K562 (cell line): ENCODE data around the gene CHERP. TPM values are rescaled to one million over a fixed set of nuclear protein-coding genes. Genes with fewer than 3 reads are reported as not detected.
A peak's percentile ranks its signal among the peaks of the same experiment; 100 is the strongest.

Source experiments
- CSDE1 ChIP-seq, 2 experiments: fragments of 450-650 bp; IDR thresholded peaks; 2 replicates each; pipeline ENCODE4 v1.6.1; 2016; ENCODE audit warnings: mild to moderate bottlenecking in 1 of 2
- CXXC5 ChIP-seq: fragments of 250-450 bp; sonication (Bioruptor Pico); IDR thresholded peaks from 2 replicates; pipeline ENCODE4 v1.8.0; 2022; ENCODE audit warnings: inconsistent platforms, mild to moderate bottlenecking, moderate library complexity
- ELF2 ChIP-seq: fragments of 250-450 bp; sonication (Bioruptor Pico); IDR thresholded peaks from 2 replicates; pipeline ENCODE4 v1.5.0; 2021; ENCODE audit warnings: mild to moderate bottlenecking
- GTF2A2 ChIP-seq: IDR thresholded peaks from 2 replicates; pipeline ENCODE4 v1.6.1; 2016; ENCODE audit warnings: mild to moderate bottlenecking, missing genetic modification characterization, missing compliant biosample characterization
- IRF2 ChIP-seq: sonication (generic); formaldehyde crosslinking; IDR thresholded peaks from 2 replicates; pipeline ENCODE4 v1.8.1; 2022; ENCODE audit warnings: mild to moderate bottlenecking, missing genetic modification reagents
- ZBTB7A ChIP-seq: IDR thresholded peaks from 2 replicates; pipeline ENCODE4 v1.6.1; 2011; ENCODE audit warnings: low read depth, mild to moderate bottlenecking, low read length, moderate library complexity, borderline replicate concordance; ENCODE audit not compliant: control insufficient read depth
- ZNF143 ChIP-seq: sonication (generic); formaldehyde crosslinking; IDR thresholded peaks from 2 replicates; pipeline ENCODE4 v1.9.0; 2022; ENCODE audit warnings: mild to moderate bottlenecking, missing genetic modification reagents
- ZNF41 ChIP-seq: fragments of 250-450 bp; sonication (Bioruptor Pico); conservative IDR thresholded peaks from 2 replicates; pipeline ENCODE4 v1.4.0; 2020; ENCODE audit warnings: mild to moderate bottlenecking
- polyA plus RNA-seq, 8 experiments: library from polyadenylated mRNA; depleted of rRNA in 4 of 8; stranded (reverse) in 5 of 8; unstranded in 3 of 8; fragments of >200 nt; fragmentation: Nextera tagmentation in 2 of 8; fragmentation: Illumina TruSeq in 1 of 8; extraction: Ambion mirVana in 2 of 8; extraction: Trizol in 1 of 8; gene quantifications; 2 replicates each; pipeline versions ENCODE4 v1.2.1 to v1.2.3, GENCODE V29; 2011 to 2014; ENCODE audit warnings: inconsistent platforms in 1 of 8, missing spikeins in 1 of 8
- total RNA-seq, 7 experiments: library from RNA; depleted of rRNA in 6 of 7; stranded (reverse); fragments of >200 nt in 6 of 7; fragmentation: Illumina TruSeq in 2 of 7; extraction: Trizol in 2 of 7; gene quantifications; 2 replicates each; pipeline versions ENCODE4 v1.2.1 to v1.2.3, GENCODE V29; 2011 to 2021; ENCODE audit warnings: low replicate concordance in 1 of 7
- TF ChIP-seq, protein P1 (sequence below): sonication (generic); formaldehyde crosslinking; IDR thresholded peaks from 2 replicates; pipeline ENCODE4 v1.8.0; 2023; ENCODE audit warnings: mild to moderate bottlenecking, missing genetic modification reagents
- TF ChIP-seq, protein P2 (sequence below): fragments of 250-450 bp; sonication (Bioruptor Pico); IDR thresholded peaks from 2 replicates; pipeline ENCODE4 v1.4.0; 2020; ENCODE audit warnings: mild to moderate bottlenecking, moderate library complexity
- TF ChIP-seq, protein P3 (sequence below): fragments of 450-650 bp; IDR thresholded peaks from 2 replicates; pipeline ENCODE4 v1.6.1; 2014; ENCODE audit warnings: low read depth, mild to moderate bottlenecking, moderate library complexity, borderline replicate concordance
- TF ChIP-seq, protein P4 (sequence below): sonication (generic); formaldehyde crosslinking; IDR thresholded peaks from 2 replicates; pipeline ENCODE4 v1.8.0; 2022; ENCODE audit warnings: mild to moderate bottlenecking, missing genetic modification reagents
- TF ChIP-seq, protein P5 (sequence below): fragments of 450-650 bp; formaldehyde crosslinking; IDR thresholded peaks from 2 replicates; pipeline ENCODE4 v1.4.0; 2020; ENCODE audit warnings: mild to moderate bottlenecking, mixed read lengths

Gene CHERP
- total and polyA plus RNA-seq, 9 of the 15 experiments (the other 6 are each of a cell fraction or from before 2014, with no cell fraction given) = 0.60 to 85.1 (median 7.8) TPM

DNA sequence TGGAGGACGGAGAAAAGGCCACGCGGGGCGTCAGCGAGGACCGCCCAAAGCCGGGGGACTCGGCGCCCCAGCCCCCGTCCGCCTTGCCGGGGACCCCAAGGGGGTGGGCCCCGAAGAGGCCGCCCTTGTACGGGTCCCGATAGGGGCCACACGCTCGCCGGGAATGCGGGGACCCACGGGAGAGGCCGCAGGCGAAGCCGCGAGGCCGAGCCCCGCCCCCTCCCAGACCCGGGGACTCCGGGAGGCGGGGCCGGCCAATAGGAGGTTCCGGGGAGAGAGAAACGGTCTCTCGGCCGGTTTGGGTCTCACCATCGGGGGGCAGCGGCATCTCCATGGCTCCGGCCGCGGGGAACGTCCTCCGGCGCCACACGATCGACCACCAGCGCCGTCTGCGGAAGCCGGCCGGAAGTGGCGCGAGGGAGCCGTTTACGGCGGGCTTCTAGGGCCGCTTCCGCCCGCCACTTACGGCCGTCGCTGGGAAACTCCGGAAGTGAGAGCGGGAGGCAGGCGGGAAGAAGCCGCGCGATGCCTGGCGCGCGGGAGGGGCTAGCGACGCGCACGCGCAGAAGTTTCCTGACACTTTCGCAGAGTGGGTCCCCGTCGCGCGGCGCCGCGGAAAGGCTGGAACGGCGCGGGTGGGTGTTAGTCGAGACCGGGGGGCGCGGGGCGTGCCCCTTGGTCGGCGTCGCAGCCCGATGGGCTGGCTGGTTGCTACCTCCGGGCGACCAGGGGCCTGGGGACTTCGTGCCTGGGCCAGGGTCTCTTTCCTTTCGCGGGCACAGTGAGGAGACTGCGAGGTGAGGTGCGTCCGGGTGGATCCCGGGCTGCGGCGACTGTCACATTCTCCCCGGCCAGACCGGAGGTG lies at the start of gene CHERP (continued):
- TF ChIP-seq, protein P1, sequence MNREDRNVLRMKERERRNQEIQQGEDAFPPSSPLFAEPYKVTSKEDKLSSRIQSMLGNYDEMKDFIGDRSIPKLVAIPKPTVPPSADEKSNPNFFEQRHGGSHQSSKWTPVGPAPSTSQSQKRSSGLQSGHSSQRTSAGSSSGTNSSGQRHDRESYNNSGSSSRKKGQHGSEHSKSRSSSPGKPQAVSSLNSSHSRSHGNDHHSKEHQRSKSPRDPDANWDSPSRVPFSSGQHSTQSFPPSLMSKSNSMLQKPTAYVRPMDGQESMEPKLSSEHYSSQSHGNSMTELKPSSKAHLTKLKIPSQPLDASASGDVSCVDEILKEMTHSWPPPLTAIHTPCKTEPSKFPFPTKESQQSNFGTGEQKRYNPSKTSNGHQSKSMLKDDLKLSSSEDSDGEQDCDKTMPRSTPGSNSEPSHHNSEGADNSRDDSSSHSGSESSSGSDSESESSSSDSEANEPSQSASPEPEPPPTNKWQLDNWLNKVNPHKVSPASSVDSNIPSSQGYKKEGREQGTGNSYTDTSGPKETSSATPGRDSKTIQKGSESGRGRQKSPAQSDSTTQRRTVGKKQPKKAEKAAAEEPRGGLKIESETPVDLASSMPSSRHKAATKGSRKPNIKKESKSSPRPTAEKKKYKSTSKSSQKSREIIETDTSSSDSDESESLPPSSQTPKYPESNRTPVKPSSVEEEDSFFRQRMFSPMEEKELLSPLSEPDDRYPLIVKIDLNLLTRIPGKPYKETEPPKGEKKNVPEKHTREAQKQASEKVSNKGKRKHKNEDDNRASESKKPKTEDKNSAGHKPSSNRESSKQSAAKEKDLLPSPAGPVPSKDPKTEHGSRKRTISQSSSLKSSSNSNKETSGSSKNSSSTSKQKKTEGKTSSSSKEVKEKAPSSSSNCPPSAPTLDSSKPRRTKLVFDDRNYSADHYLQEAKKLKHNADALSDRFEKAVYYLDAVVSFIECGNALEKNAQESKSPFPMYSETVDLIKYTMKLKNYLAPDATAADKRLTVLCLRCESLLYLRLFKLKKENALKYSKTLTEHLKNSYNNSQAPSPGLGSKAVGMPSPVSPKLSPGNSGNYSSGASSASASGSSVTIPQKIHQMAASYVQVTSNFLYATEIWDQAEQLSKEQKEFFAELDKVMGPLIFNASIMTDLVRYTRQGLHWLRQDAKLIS (CRISPR knock-in tag) = peak; percentile 91
- TF ChIP-seq CSDE1 (IDR thresholded peaks at IDR 0.05) = no peak; a peak in 1 of 4 replicates
- TF ChIP-seq, protein P2, sequence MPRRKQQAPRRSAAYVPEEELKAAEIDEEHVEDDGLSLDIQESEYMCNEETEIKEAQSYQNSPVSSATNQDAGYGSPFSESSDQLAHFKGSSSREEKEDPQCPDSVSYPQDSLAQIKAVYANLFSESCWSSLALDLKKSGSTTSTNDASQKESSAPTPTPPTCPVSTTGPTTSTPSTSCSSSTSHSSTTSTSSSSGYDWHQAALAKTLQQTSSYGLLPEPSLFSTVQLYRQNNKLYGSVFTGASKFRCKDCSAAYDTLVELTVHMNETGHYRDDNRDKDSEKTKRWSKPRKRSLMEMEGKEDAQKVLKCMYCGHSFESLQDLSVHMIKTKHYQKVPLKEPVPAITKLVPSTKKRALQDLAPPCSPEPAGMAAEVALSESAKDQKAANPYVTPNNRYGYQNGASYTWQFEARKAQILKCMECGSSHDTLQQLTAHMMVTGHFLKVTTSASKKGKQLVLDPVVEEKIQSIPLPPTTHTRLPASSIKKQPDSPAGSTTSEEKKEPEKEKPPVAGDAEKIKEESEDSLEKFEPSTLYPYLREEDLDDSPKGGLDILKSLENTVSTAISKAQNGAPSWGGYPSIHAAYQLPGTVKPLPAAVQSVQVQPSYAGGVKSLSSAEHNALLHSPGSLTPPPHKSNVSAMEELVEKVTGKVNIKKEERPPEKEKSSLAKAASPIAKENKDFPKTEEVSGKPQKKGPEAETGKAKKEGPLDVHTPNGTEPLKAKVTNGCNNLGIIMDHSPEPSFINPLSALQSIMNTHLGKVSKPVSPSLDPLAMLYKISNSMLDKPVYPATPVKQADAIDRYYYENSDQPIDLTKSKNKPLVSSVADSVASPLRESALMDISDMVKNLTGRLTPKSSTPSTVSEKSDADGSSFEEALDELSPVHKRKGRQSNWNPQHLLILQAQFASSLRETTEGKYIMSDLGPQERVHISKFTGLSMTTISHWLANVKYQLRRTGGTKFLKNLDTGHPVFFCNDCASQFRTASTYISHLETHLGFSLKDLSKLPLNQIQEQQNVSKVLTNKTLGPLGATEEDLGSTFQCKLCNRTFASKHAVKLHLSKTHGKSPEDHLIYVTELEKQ = no peak
- TF ChIP-seq ZBTB7A = peak; percentile 76; the same call in 1 of the 2 replicates
- peak; percentile 91 for TF ChIP-seq ELF2 (CRISPR knock-in tag)
- TF ChIP-seq GTF2A2 (tag) = no peak
- TF ChIP-seq, protein P3, sequence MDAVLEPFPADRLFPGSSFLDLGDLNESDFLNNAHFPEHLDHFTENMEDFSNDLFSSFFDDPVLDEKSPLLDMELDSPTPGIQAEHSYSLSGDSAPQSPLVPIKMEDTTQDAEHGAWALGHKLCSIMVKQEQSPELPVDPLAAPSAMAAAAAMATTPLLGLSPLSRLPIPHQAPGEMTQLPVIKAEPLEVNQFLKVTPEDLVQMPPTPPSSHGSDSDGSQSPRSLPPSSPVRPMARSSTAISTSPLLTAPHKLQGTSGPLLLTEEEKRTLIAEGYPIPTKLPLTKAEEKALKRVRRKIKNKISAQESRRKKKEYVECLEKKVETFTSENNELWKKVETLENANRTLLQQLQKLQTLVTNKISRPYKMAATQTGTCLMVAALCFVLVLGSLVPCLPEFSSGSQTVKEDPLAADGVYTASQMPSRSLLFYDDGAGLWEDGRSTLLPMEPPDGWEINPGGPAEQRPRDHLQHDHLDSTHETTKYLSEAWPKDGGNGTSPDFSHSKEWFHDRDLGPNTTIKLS = peak; percentile 43; the same call in 1 of the 2 replicates
- TF ChIP-seq, protein P4, sequence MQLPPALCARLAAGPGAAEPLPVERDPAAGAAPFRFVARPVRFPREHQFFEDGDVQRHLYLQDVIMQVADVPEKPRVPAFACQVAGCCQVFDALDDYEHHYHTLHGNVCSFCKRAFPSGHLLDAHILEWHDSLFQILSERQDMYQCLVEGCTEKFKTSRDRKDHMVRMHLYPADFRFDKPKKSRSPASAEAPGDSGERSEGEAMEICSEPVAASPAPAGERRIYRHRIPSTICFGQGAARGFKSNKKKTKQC (CRISPR knock-in tag) = peak; percentile 31
- TF ChIP-seq ZNF143 (CRISPR knock-in tag) = no peak
- TF ChIP-seq, protein P5, sequence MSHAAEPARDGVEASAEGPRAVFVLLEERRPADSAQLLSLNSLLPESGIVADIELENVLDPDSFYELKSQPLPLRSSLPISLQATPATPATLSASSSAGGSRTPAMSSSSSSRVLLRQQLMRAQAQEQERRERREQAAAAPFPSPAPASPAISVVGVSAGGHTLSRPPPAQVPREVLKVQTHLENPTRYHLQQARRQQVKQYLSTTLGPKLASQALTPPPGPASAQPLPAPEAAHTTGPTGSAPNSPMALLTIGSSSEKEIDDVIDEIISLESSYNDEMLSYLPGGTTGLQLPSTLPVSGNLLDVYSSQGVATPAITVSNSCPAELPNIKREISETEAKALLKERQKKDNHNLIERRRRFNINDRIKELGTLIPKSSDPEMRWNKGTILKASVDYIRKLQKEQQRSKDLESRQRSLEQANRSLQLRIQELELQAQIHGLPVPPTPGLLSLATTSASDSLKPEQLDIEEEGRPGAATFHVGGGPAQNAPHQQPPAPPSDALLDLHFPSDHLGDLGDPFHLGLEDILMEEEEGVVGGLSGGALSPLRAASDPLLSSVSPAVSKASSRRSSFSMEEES = no peak
- TF ChIP-seq ZNF41 (CRISPR knock-in tag) = no peak
- no peak for TF ChIP-seq IRF2 (CRISPR knock-in tag)
- TF ChIP-seq CXXC5 (CRISPR knock-in tag) = peak; percentile 72
